Measurements from ENCODE around the gene AFF3.
"Not testable (repeated sequence)": the region's sequence is repeated elsewhere in the genome, so short reads cannot be mapped to it uniquely, and the experiment has no call there.

The AFF3 gene

DNA sequence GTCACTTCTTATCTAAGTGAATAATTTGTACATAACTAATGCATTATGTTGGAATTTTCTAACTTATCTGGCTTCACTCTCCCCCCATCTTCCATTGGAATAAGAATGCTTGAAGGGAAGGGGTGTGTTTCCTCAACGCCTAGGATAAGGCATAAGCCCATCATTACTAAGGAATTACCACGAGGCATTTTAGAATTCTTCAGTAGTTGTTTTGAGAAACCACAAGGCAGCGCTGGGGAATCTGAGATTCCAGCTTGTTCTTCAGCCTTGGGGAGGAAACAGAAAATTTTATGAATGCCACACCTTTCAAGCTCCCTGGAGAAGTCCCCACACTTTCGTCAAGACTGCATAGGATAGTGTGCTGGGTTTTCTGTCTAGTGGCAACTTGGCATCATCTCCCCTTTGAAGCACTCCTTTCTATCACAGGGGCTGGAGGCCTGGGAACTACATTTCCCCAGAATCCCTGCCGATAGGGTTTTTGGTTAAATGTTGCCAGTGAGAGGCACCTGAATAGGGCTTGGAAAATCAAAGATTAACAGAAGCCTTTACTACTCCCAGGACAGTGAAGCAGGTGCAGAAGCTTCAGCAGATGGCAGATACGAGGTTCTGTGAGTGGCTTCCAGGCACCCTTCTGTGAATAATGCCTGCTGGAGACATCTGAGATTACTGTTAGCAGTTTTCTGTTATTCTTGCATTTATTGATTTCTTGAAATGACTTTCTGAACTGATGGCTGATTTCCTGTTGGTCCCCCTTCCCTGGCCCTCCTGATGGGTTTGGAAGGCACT is 459.9 kb downstream of the AFF3 start:
- no peak for DNase-seq

DNA sequence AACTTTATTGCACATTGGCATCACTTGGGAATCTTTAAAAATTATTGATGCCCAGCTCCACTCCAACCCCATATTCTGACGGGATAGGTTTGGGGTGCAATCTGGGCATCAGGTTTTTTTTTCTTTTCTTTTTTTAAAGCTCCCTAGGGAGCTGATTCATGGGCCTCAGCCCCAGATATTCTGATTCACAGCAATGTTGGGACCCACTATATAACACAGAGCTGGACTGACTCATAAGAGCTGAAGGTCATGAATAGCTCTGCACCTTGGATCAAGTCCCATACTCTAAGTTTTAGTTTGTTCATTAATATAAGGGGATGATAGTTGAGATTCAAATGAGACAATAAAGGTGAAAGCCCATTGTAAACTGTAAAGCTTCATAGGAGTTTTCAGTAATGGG is 461.4 kb downstream of the AFF3 start:
- DNase-seq: no peak

DNA sequence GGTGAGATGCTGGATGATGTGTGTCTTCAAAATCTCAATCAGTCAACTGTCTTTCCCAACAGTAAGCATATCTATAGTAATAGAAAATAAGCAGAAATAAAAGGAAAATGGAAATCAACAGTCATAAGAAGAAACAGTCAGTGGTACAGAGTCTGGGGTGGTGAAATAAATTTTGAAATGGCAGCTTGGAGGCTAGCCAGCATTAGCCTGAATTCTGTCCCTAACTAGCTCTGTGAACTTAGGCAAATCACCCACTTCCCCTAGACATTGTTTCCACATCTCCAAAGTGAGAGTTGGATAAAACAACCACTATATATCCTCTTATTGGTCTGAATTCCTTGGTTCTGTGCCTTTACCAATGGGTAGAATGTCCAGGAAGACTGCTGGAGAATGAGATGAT is 462.9 kb downstream of the AFF3 start:
- DNase-seq: no peak

DNA sequence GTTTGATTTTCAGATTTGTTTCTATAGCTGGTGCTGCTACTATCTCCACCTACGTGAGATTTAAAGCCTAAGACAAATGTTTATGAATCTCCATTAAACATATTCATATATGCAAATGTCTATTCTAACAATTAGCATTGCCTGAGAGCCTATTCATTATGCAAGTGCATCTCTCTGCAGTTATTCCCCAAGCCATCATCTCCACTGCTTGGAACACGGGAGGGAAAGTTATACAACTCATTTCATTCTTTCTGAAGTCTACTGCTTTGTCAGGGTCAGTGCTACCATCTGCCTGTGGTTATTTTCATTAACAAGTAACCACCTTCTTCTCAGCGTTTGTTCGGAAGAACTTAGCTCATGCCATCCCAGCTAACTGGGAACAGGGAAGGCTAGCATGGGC is 463.8 kb downstream of the AFF3 start:
- no peak for DNase-seq

DNA sequence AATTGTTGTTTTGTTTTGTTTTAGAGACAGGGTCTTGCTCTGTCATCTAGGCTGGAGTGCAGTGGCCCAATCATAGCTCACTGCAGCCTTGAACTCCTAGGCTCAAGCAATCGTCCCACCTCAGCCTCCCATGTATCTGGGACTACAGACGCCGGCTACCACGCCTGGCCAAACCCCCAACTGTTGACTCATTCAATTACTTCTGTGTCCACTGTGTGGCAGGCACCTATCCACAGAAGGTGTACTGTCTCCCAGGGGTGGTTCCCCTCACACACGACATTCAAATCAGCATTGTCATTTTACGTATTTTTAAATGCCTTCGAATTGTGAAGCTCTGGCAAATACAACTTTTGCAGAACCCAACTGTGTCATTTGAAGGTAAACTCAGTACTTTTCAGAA is 464.6 kb downstream of the AFF3 start:
- DNase-seq: no peak

DNA sequence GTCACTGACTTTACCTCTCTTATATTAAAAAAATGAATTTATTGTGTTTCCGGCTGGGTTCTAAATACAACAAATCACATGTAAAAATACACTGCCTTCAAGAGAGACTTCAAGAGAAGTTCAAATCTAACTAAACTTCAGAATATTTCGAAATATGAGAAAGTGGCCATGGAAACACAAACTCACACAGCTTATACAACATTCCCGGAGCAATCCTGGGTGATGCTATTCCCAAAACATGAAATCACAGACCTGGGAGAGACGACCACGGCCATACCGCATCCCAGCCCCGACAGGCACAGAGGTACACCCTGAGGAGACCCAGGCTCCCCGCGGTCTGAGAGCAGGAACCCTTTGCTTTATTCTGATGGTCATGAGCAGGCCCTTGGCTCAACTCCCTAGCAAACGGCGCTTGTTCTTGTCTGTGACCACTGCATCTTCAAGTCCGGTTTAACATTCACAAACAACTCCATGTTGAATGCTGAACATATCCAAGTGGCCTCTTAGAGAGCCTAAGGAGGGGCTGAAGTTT is 467.2 kb downstream of the AFF3 start:
- no peak for DNase-seq

DNA sequence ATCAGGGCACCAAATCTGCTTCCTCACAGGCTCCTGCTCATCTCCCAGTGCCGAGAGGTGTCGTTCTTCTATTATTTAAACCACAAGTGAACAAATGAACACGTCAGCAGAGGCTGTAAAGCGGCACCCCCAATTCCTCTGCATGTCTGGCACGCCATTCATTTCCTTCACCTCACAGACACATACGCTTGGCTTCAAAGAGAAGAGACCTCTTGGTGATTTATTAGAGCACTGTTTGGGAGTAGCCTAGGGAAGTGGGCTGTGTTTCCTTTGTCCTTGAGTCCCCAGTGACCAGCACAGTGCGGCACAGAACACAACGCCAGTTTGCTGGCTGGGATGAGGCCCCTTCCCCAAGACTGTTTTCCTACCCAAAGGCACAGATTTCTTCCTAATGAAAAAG is 468.3 kb downstream of the AFF3 start:
- no peak for DNase-seq

DNA sequence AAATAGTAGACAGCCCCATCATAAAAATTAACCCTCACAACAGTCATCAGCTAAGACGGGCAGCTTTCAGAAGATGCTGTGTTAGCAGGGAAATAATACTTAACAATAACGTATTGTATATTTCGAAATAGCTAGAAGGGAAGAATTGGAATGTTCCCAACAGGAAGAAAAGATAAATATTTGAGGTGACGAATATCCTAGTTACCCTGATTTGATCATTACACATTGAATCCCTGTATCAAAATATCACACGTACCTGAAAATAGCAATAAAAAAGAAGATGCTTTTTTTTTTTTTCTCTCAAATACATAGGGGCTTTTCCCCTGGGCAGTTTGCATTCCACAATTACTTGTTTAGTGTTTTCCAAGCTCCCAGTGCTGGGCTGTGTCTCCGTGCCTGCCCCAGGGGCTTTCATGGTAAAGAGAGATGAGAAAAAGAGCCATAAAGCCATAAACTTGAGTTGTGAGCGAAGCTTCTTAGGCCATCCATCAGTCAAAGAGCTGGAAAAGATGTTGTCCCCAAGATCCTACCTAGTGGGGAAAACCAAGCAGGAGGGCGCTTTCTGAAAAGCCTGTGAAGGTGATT is 469.5 kb downstream of the AFF3 start:
- no peak for DNase-seq

DNA sequence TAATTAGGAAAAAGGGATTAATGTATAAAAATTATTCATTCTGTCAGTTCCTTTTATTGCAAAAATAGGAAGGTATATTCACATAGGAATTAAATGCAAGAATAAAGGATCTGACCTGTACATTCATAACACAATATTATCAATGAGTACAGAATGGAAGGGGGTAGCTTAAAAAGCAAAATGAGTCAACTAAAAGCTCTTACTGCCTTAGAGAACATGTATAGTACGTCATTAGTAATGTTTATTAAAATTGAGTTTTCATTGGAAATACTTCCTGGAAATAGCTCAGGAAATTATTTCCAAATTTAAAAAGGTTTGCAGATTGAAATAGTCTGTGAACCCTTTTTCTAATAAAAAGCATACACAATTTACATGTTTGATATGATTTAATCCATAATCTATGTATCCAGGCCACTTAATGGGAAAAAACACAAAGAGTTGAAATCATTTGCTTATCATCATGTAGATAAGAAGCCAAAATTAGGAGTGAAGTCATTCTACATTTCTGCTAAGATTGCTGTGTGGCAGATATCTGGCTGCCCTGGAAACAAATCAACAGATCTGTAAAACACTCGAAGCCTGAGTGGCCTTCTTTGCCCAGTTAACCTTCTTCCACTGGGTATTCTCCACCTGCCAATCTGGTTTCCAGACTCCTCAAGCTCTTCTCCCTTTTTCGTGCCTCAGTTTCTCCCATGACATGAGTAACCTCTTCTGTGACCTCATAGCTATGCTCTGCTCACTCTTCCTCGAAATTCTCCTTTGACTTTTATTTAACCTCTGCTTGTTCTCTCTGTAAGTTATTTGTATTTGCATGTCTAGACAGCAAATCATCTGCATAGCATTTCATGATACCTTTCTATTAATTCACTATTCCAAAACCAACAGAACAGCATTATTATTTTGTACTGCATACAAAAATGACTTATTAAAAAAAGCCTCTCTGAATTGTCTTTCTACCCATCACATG is 471.3 kb downstream of the AFF3 start:
- DNase-seq: no peak

DNA sequence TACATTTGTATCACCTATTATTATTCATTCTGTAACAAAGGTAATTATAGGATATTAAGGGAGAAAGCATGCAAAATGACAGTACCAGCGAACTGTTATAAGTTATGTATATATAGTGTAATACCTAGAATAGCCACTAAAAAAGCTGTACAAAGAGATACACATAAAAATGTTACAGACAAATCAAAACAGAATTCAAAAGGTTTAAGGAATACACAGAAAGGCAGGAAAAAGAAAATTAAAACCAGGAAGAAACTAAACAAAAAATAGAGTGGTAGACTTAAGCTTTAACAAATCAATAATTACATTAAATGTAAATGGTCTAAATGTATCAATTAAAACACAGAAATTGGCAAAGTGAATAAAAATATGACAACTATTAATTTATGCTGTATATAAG is 476.1 kb downstream of the AFF3 start:
- no peak for DNase-seq

DNA sequence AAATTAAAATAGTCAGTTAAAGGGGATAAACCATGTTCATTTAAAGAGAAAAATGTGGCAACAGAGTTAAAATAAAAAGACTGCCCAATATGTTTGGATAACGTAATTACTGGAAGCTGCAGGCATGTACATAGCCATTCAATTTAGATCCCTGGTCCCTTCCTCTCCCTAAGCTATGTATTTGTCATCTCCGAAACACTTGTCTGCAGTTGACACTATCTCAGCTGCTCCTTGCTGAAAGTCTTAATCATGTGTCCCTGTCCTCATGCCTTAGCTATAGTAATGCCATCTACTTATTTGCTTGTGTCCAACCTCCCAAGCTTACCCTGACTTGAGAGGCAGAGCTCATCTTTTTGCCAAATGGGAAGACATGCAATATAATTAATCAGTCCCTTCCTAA is 478.7 kb downstream of the AFF3 start:
- no peak for DNase-seq

DNA sequence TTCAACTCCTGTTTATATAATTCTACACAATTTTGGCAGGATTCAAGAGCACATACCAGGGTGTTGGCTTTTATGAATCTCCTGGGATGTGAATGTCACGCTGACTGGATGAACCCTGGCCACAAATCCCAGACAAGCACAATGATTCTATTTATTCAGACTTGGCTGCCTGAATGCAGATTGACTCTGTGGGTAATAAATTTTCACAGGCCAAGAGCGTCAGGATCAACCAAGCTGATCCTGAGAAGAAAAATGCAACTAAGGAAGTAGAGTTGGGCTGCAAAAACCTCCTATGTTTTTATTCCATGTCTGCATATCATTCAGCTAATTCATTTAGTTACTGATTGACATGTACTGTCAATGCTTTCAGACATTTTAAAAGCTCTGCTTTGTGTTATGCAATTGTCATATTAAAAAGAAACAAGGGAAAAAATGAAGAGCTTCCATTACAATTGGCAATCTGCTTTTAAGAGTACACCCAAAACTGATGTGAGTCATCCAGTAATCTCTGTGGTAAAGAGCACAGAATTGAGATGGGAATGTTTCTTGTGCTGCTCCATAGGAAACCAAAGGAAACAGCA is 479.5 kb downstream of the AFF3 start:
- peak in 24 of 58 donors; percentile 3 to 83 (median 28) for DNase-seq

DNA sequence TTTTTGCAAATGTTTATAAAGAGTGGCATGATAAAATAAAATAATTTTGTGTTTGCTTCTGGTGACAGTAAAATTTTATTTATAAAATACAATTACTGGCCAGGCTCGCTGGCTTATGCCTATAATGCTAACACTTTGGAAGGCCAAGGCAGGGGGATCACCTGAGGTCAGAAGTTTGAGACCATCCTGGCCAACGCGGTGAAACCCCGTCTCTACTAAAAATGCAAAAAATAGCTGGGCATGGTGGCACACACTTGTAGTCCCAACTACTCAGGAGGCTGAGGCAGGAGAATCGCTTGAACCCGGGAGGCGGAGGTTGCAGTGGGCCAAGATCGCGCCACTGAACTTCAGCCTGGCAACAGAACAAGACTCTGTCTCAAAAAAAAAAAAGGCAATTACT is 480.6 kb downstream of the AFF3 start:
- DNase-seq: not testable (repeated sequence)

DNA sequence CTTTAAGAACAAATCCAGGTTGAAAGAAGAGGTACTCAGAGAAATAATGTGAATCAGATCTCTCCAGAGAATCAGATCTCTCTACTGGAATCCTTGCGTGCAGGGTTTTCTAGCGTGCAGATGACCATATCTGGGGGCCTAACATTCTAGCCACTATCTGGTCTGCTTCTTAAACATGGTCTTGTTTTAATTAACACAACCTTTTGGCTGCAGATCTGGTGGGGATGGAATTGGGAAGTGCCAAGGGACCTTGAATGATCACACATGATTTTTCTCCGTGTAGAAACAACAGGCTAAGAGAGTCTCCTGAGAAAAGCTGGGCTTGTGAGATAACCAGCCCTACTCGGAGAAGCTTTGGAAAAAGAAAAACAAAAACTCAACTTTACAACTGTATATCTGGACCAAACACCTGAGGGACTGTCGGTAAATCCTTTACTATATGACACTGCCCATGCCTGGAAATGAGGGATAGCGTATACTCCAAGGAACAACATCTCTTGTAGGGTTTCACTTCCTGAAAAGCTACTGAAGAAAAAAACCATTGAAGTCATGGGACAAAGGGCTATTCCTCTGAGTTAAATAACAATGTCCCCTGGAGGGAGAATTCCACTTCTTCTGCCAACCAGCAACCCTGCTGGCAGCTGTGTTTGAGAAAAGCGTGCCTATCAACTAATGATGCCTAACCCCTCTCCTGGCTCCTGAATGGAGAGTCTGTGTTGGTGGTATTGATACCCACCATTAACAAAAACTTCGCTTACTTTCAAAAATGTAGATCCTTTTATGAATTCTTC is 481.6 kb downstream of the AFF3 start:
- peak in 3 of 58 donors; percentile 5 to 23 (median 7) for DNase-seq

DNA sequence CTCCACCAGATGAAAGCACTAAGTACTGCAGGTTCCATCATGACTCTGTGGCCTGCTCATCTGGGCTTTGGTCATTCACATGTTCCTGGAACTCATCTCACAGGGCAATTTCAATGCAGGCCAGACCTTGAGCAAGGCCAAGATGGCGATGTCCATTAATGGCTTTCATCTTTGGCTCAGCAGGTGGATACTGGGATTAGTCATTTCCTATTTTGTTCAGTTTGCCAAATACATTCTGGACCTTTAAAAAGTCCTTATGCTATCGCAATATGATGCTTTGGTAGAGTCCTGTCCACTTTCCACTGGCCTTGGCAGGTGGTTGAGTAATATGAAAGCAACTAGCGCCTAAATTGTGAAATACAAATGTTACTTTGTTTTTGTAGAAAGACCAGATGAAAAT is 482.5 kb downstream of the AFF3 start:
- DNase-seq: no peak

DNA sequence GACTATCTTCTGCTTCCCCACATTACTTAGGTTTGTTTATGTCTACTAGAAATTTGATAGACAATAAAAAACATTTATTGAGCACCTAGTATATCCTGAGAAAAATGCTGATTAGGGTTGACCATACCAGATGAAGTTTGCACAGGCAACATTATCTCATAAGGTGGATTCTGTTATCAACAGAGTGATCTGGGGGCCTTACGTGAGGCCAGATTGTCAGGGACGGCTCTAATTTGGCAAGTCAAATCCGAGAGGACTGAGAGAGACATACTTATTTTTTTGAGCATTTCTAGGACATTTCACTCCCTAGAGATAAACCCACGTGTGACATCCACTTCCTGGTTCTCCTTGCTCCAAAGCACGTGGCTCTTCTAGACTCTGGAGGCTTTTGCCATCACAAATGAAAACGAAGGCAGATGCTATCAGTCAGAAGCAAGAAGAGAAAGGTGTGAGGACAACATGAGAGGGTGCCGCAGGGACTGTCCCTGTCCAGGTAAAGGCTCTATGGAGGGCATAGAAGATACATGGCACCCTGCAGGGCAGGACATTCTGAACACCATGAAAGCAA is 484.6 kb downstream of the AFF3 start:
- DNase-seq: no peak

DNA sequence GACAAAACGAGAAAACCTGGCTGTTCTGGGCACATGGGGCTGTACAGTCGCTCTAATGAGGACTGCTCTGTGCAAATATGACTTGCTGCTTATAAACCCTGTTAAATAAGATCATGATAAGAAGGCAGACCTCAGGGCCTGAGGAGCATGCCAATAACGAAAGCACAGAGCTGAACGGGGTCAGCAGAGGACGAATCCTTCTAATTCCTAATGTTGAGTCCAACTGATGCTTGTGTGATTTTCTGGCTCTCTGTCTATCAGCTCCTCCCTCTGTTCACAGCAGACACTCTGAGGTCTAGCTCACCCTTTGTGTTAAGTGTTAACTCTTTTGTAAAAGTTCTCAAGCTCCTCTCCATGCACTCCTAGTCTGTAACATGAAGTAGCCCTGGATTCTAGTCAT is 485.4 kb downstream of the AFF3 start:
- DNase-seq: no peak

DNA sequence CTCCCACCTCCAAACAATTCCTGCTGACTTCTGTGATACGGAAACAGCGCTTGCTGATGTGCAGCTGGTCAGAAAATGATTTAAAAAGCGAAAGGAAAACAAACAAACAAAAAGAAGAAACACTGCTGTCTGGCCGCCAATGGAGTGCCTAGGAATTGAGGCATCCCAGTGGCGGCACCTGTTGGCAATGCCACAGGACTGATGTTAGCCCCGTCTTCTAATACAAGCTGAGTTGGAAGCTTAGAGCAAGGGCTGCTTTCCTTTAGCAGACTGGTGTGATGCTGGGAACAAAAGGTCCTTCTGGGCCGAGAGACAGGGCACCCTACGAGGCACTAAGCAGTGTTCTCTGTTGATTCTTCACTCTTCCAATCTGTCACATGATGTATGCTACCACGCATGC is 489.0 kb downstream of the AFF3 start:
- no peak for DNase-seq

DNA sequence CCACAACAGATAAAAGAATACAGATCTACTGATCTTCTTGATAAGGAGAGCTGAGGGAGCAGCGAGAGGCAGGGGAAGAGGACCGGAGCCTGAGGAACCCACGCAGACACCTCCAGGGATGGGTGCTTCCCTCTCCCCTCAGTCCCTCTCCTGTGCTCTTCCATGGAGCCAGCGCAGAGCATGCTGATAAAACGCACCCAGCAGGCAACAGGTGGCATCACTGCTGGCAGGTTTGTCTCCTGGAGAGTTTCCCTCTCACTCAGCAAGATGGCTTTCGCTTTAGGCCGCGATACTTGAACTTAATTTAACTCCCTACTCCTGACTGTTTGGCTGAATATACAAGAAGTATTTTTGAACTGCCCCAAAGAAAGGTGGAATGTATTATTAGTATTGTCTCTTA is 489.5 kb downstream of the AFF3 start:
- DNase-seq: no peak

DNA sequence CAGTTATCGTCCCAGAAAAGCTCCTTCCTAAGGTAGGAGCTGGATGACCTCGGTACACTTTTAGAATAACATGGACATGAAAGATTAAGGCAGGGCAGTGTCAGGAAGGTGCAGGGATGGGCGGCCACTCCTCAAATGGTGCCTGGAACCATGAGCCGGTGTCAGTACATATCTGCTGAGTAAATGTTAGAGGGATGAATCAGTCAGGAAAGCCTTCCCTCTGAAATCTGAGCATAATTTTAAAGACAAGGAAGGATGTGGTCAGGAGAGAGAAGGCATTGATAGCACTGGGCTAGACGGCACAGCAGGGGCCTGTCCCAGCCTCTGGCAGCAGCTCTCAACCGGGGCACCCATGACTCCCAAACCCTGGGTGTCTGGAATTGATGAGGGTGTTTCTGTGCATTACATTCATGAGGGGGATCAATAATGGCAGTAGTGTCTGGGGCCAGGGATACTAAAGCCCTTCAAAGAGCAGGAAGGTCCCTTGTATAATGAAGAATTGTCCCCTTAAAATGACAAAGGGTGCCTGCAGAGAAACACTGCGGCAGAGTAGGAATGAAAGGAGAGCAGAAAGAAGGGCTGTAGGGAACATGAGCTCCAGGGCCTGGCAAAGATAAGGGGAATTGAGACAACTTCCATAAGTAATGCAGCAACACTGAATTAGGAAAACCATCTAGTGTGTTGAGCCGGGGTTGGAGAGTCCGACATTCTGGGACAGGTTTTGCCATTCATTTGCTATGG is 490.3 kb downstream of the AFF3 start:
- no peak for DNase-seq

All from anterior cingulate cortex (tissue), 58 donors.